UCSD-AML1 (cell line): ENCODE data around the gene C17orf107.
"Not testable (repeated sequence)": the region's sequence is repeated elsewhere in the genome, so short reads cannot be mapped to it uniquely, and the experiment has no call there.

Source experiments
- DNase-seq: peaks from one replicate; lab custom pipeline; 2025; ENCODE audit not compliant: unreplicated experiment; lab: John Stamatoyannopoulos, UW

C17orf107 gene

GRCh38 chr17:4900231-4901107, 1.1 kb downstream of the C17orf107 start:
- no peak for DNase-seq

- DNase-seq: no peak
Observed at GRCh38 chr17:4901108-4901647, 1.8 kb downstream of the C17orf107 start.

GRCh38 chr17:4901648-4902344, 2.5 kb downstream of the C17orf107 start:
- DNase-seq: no peak

GRCh38 chr17:4902540-4902939, 3.2 kb downstream of the C17orf107 start:
- no peak for DNase-seq

- DNase-seq: peak; percentile 39
Observed at GRCh38 chr17:4903051-4903818, 3.9 kb downstream of the C17orf107 start, which contains the start of gene CHRNE. TSS of gene CHRNE (minus strand) at chr17:4903098. CDS start at chr17:4903063, 35 bp downstream.

- not testable (repeated sequence) for DNase-seq
Observed at GRCh38 chr17:4906642-4907041, 7.3 kb downstream of the C17orf107 start.

- DNase-seq: peak; percentile 47
Observed at GRCh38 chr17:4908301-4908700, 9.0 kb downstream of the C17orf107 start.

- DNase-seq: peak; percentile 90
Observed at GRCh38 chr17:4908711-4909496, 9.6 kb downstream of the C17orf107 start.

GRCh38 chr17:4913994-4914393, 14.7 kb downstream of the C17orf107 start:
- no peak for DNase-seq

GRCh38 chr17:4914551-4914950, 15.2 kb downstream of the C17orf107 start:
- DNase-seq: not testable (repeated sequence)

GRCh38 chr17:4919511-4920047, 20.2 kb downstream of the C17orf107 start:
- DNase-seq: no peak

- no peak for DNase-seq
Observed at GRCh38 chr17:4920351-4921048, 21.2 kb downstream of the C17orf107 start.

GRCh38 chr17:4921320-4921719, 22.0 kb downstream of the C17orf107 start:
- no peak for DNase-seq

- DNase-seq: not testable (repeated sequence)
Observed at GRCh38 chr17:4926577-4927335, 27.4 kb downstream of the C17orf107 start.

GRCh38 chr17:4928881-4929280, 29.5 kb downstream of the C17orf107 start:
- DNase-seq: no peak

- DNase-seq: peak; percentile 51
Observed at GRCh38 chr17:4931963-4932362, 32.6 kb downstream of the C17orf107 start, which contains the start of gene GP1BA. TSS of gene GP1BA (plus strand) at chr17:4932277. CDS start at chr17:4932605, 328 bp downstream.

GRCh38 chr17:4932756-4933155, 33.4 kb downstream of the C17orf107 start:
- DNase-seq: no peak

GRCh38 chr17:4933646-4934045, 34.3 kb downstream of the C17orf107 start:
- DNase-seq: no peak
